Esophagus muscularis mucosa (tissue), 4 donors: Measurements from ENCODE around the gene PPP6C. TPM values are rescaled to one million over a fixed set of nuclear protein-coding genes. Genes with fewer than 3 reads are reported as not detected.
"Not testable (repeated sequence)": the region's sequence is repeated elsewhere in the genome, so short reads cannot be mapped to it uniquely, and the experiment has no call there.

Experiments
- DNase-seq: peaks from one replicate; pipeline ENCODE4 v3.0.0-alpha.2; 2017; ENCODE audit errors: extremely low spot score
- H3K27ac ChIP-seq, 4 donors: fragments of 200-600 bp; sonication (generic); replicated peaks in 1 of 4; 1 replicate in 3 of 4; 2 replicates in 1 of 4; pipeline ENCODE4 v1.5.1; 2016 to 2019; ENCODE audit warnings: mild to moderate bottlenecking in 1 of 4
- H3K27me3 ChIP-seq, 4 donors: fragments of 200-600 bp; sonication (generic); one replicate each; pipeline versions ENCODE4 v1.5.1 to v1.6.0; 2016 to 2019
- H3K36me3 ChIP-seq, 4 donors: fragments of 200-600 bp; sonication (generic); one replicate each; pipeline ENCODE4 v1.5.1; 2016 to 2019
- H3K4me1 ChIP-seq, 4 donors: fragments of 200-600 bp; sonication (generic); one replicate each; pipeline ENCODE4 v1.5.1; 2016 to 2019
- H3K4me3 ChIP-seq, 4 donors: fragments of 200-600 bp; sonication (generic); 1 replicate in 2 of 4; 2 replicates in 2 of 4; pipeline ENCODE4 v1.5.1; 2016 to 2019; ENCODE audit warnings: mild to moderate bottlenecking in 4 of 4, moderate library complexity in 1 of 4
- H3K9me3 ChIP-seq, 4 donors: fragments of 200-600 bp; sonication (generic); 1 replicate in 3 of 4; 2 replicates in 1 of 4; pipeline ENCODE4 v1.5.1; 2016 to 2019
- EP300 ChIP-seq: sonication (generic); formaldehyde crosslinking; IDR thresholded peaks from one replicate; pipeline ENCODE4 v1.6.1; 2017; ENCODE audit warnings: antibody characterized with exemption
- POLR2A ChIP-seq: fragments of 450-650 bp; IDR thresholded peaks from one replicate; pipeline ENCODE4 v1.6.1; 2017; ENCODE audit warnings: antibody characterized with exemption, moderate library complexity, mild to moderate bottlenecking, low read depth
- POLR2AphosphoS5 ChIP-seq, 2 donors: sonication (generic); formaldehyde crosslinking; IDR thresholded peaks; one replicate each; pipeline ENCODE4 v1.6.1; 2017; ENCODE audit warnings: antibody characterized with exemption in 2 of 2
- WGBS: methylation state at CpG from one replicate; pipeline ENCODE4 v1.1.5; 2018; 5-methylcytosine and 5-hydroxymethylcytosine counted together
- intact Hi-C: fragments of 100-400 bp; cut with DNase I; formaldehyde crosslinking; loops from one replicate; pipeline ENCODE4 v1.15.1; 2023
- total RNA-seq, 4 donors: library from RNA; depleted of rRNA; stranded (reverse); fragments of >200 nt; gene quantifications; one replicate each; pipeline versions ENCODE4 v1.1.0 to v1.2.1, GENCODE V29; 2016
- TF ChIP-seq, protein P1 (sequence below), 3 experiments: fragments of 200-600 bp in 2 of 3; fragments of 450-650 bp in 1 of 3; sonication (generic) in 2 of 3; IDR thresholded peaks; one replicate each; pipeline ENCODE4 v1.5.1; 2017 to 2019; ENCODE audit warnings: antibody characterized with exemption in 3 of 3, mild to moderate bottlenecking in 2 of 3, moderate library complexity in 1 of 3

Gene PPP6C
- total RNA-seq, 4 donors from 2014 or later, result 22.1 to 38.4 (median 34.9) TPM

DNA sequence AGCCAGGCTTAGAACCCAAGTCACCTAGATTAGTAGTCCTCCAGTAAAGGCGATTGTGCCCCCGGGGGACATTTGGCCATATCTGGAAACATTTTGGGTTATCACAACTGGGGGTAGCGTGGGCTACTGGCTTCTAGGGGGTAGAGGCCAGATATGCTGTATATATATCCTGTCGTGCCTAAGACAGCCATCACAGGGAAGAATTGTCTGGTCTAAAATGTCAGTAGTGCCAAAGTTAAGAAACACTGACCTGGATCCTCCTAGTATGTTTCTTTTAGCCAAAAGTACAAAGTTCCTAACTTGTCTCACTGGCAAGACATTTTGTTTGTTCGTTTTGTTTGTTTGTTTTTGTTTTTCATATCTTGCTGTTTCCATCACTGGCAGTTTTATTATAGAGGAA lies 24.6 kb upstream of the PPP6C start:
- 83% methylated on average over 5 of the region's 5 CpGs for WGBS
- Histone ChIP-seq H3K4me1 (no peaks in the 10 kb centered on the region), H3K9me3 (no peaks in the 10 kb centered on the region), H3K4me3 (no peak overlapping the region), H3K27ac (no peak overlapping the region), H3K27me3 (no peaks in the 10 kb centered on the region), H3K36me3 (peaks cover 12 to 66% (median 47%) of the 10 kb centered on the region in 4 donors)
- intact Hi-C loops, result no loop called here
- TF ChIP-seq POLR2AphosphoS5 (IDR thresholded peaks at IDR 0.05) (no peak), POLR2A (no peak), EP300 (no peak)
- TF ChIP-seq, protein P1, sequence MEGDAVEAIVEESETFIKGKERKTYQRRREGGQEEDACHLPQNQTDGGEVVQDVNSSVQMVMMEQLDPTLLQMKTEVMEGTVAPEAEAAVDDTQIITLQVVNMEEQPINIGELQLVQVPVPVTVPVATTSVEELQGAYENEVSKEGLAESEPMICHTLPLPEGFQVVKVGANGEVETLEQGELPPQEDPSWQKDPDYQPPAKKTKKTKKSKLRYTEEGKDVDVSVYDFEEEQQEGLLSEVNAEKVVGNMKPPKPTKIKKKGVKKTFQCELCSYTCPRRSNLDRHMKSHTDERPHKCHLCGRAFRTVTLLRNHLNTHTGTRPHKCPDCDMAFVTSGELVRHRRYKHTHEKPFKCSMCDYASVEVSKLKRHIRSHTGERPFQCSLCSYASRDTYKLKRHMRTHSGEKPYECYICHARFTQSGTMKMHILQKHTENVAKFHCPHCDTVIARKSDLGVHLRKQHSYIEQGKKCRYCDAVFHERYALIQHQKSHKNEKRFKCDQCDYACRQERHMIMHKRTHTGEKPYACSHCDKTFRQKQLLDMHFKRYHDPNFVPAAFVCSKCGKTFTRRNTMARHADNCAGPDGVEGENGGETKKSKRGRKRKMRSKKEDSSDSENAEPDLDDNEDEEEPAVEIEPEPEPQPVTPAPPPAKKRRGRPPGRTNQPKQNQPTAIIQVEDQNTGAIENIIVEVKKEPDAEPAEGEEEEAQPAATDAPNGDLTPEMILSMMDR (IDR thresholded peaks at IDR 0.05), result no peak
- no peak for DNase-seq

DNA sequence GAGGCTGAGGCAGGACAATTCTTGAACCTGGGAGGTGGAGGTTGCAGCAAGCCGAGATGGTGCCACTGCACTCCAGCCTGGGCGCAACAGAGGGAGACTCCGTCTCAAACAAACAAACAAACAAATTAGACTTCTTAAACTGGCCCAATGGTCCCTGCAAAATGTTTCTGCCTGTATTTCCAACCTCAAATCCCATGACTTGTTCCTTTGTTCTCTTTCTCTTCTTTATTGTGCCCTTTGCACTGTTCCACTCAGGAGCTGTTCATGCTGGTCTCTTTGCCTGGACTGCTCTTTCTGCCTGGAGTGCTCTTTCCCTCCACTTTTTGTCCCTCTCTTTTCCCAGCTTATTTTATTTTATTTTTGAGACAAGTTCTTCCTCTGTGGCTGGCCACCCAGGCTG lies 14.9 kb upstream of the PPP6C start:
- Histone ChIP-seq H3K4me1 (peaks cover 6 to 20% (median 11%) of the 10 kb centered on the region in 4 donors), H3K9me3 (no peaks in the 10 kb centered on the region), H3K36me3 (peaks cover 18 to 70% (median 56%) of the 10 kb centered on the region in 4 donors), H3K27me3 (no peaks in the 10 kb centered on the region), H3K27ac (no peak overlapping the region), H3K4me3 (no peak overlapping the region)
- TF ChIP-seq EP300 (no peak), POLR2AphosphoS5 (IDR thresholded peaks at IDR 0.05) (no peak), POLR2A (no peak)
- TF ChIP-seq, protein P1 (IDR thresholded peaks at IDR 0.05), result no peak
- intact Hi-C loops, result loop anchor here (5.0 kb wide), 1 partner anchor 262 kb away; the partner anchor contains the start of gene GOLGA1
- DNase-seq, result no peak
- WGBS, result 95% methylated on average over 3 of the region's 3 CpGs

DNA sequence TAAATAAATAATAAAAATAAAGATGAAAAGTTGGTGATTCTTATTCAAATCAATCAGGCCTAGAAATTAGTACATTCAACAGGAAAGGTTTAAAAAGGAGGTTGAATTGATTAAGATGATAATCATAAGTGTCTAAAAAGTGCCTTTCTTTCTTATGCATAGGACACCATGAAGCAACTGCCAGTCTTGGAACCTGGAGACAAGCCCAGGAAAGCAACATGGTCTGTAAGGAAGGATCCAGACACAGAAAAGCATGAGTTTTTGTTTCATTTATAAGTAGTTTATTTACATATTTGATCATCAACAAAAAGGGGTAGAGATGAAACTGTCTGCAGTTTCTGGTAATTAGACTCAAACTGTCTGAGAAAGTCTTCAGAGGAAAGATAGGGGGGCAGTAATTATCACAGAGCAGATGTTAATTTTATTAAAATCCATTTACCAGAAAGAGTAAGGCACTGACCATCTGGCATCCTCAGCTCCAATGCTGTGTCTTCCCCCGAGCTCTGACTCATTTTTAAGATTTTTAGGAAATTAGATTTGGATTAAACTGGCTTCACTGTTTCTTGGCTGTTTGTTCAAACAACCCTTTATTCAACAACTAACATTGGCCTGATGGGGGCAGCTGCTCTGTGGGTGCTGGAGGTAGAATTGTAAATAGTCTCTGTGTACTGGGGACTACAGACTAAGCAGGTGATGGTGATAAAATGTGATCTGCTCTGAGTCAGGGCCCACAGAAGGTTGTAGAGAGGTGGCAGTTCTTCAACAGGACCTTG lies 13.4 kb upstream of the PPP6C start:
- no peaks in the 10 kb centered on the region for H3K9me3 ChIP-seq
- H3K4me3 ChIP-seq, result no peak overlapping the region
- 88% methylated on average over 1 of the region's 1 CpG for WGBS
- DNase-seq, result no peak
- peaks cover 14 to 55% (median 42%) of the 10 kb centered on the region in 4 donors for H3K36me3 ChIP-seq
- no peak for TF ChIP-seq EP300
- TF ChIP-seq POLR2A, result no peak
- no peak for TF ChIP-seq POLR2AphosphoS5 (IDR thresholded peaks at IDR 0.05)
- TF ChIP-seq, protein P1 (IDR thresholded peaks at IDR 0.05), result no peak
- peaks cover 13 to 31% (median 16%) of the 10 kb centered on the region in 4 donors for H3K4me1 ChIP-seq
- no peaks in the 10 kb centered on the region for H3K27me3 ChIP-seq
- intact Hi-C loops, result loop anchor here (5.0 kb wide), 1 partner anchor 261 kb away; the partner anchor contains the start of gene GOLGA1
- no peak overlapping the region for H3K27ac ChIP-seq

DNA sequence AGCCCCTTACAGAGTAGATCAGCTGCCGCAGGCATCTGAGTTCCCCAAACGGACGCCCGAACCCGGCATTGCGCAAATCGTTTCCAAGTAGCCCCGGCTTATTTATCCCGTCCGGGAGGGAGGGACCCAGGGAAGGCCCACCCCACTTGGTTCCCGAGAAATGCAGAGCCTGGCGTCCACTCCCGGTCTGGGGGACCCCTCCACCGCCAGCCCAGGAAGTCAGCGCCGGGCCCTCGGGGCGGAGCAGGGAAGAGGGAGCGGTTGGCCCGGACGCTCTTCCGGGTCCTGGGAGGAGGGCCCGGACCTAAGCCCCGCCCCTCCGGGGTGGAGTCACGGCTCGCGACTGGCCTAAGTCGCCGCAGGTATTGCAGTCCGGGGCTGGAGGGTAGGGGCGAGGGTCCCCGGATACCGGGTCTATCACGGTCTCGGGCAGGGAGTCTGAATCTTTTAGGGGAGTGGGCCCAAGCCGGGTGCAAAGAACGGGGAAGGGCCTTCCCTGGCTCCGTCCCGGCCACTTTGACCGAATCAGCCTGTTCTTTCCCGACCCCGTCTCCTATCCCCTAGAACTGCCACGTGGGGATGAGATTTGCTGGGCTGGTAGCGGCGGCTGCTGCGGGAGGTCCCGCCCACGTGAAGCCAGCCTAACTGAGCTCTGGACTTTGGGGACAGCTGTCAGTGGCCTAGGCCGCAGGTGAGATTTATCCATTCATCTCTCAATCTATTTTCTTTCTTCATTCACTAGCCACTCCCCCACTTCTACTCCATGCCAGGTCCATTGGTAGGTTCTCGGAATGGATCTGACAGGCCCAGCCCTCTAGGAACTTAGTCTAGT lies 10.8 kb upstream of the PPP6C start, which contains the start of gene RABEPK:
RABEPK (plus strand) TSS at position 327 of the 832 bp plus-strand sequence. CDS start 2,472 bp downstream, outside the sequence.
- Histone ChIP-seq H3K27ac (peak within 1 kb of the TSS; percentile 90 to 96 (median 93)), H3K36me3 (peaks cover 0 to 29% (median 18%) of the 10 kb centered on the region in 4 donors), H3K4me1 (peaks cover 13 to 31% (median 16%) of the 10 kb centered on the region in 4 donors), H3K9me3 (no peaks in the 10 kb centered on the region), H3K27me3 (no peaks in the 10 kb centered on the region), H3K4me3 (peak within 1 kb of the TSS; percentile 68 to 84 (median 78))
- 2% methylated on average over 15 of the region's 51 CpGs for WGBS
- intact Hi-C loops, result loop anchor here (2.0 to 5.0 kb wide), 2 partner anchors 40 to 258 kb away; partner anchors contain the start of genes GOLGA1 and HSPA5
- peak; percentile 96 for DNase-seq
- TF ChIP-seq EP300 (no peak), POLR2AphosphoS5 (IDR thresholded peaks at IDR 0.05) (peak; percentile 95 to 96), POLR2A (peak; percentile 72)
- TF ChIP-seq, protein P1 (IDR thresholded peaks at IDR 0.05), result no peak

DNA sequence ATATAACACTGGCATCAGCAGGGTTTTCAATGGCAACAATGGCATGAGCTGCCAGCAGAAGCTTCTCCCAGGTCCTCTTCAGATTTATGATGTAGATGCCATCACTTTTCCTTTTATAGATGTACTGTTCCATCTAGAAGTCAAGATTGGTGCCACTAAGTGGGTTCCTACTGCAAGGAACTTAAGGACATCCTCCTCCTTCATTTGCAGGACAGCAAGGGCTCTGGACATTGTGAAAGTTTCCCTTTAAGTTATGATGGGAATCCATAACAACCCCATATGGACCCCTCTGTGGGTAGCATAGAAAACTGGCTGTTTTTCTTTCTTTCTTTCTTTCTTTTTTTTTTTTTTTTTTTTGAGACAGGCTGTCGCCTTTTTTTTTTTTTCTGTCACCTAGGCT lies 6.0 kb upstream of the PPP6C start:
- not testable (repeated sequence) for H3K4me3 ChIP-seq, H3K9me3 ChIP-seq, DNase-seq, H3K27ac ChIP-seq, H3K27me3 ChIP-seq, H3K36me3 ChIP-seq
- 86% methylated on average over 1 of the region's 1 CpG for WGBS
- intact Hi-C loops, result loop anchor here (10.0 kb wide), 1 partner anchor 331 kb away; the partner anchor contains the start of genes ARPC5L and RPL35
- H3K4me1 ChIP-seq, result peaks cover 13 to 25% (median 14%) of the 10 kb centered on the region in 4 donors

DNA sequence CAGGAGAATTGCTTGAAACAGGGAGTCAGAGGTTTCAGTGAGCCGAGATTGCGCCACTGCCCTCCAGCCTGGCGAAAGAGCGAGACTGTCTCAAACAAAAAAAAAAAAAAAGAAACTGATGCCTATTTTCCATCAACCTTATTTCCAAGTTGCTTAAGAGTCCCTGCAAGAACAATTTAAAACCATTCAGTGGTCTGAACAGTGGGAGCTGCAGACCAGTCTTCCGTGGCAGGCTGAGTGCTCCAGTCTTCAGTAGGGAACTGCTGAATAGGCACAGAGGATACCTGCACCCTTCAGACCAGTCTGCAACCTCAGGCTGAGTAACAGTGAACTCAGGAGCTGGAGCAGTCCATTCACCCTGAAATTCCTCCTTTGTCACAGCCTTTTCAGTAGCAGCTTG lies 4.9 kb upstream of the PPP6C start:
- not testable (repeated sequence) for H3K36me3 ChIP-seq, H3K4me3 ChIP-seq, H3K27me3 ChIP-seq, DNase-seq, H3K9me3 ChIP-seq, H3K27ac ChIP-seq
- 93% methylated on average over 5 of the region's 5 CpGs for WGBS
- intact Hi-C loops, result loop anchor here (10.0 kb wide), 1 partner anchor 330 kb away; the partner anchor contains the start of genes ARPC5L and RPL35
- peaks cover 16 to 26% (median 19%) of the 10 kb centered on the region in 4 donors for H3K4me1 ChIP-seq
